NCI-H187 (cell line): ENCODE measurements around the gene NRARP.

ENCODE experiments used
- DNase-seq, 2 experiments: peaks; one replicate each; lab custom pipeline; 2025; lab: John Stamatoyannopoulos, UW

Gene NRARP

DNA sequence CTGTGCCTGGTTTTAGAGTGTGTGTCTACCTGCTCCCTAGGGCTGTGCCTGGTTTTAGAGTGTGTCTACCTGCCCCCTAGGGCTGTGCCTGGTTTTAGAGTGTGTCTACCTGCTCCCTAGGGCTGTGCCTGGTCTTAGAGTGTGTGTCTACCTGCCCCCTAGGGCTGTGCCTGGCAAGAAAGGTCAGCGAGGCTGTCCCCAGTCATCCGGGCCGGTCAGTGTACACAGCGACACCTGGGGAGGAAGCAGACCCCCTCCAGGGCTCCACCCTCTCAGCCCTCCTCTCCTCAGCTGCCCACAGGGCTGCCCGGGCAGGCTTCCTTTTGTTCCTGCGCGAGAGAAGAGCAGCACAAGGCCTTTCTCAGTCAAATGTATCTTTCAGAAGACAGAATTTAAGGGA, 4.1 kb downstream of the NRARP start:
- no peak for DNase-seq

DNA sequence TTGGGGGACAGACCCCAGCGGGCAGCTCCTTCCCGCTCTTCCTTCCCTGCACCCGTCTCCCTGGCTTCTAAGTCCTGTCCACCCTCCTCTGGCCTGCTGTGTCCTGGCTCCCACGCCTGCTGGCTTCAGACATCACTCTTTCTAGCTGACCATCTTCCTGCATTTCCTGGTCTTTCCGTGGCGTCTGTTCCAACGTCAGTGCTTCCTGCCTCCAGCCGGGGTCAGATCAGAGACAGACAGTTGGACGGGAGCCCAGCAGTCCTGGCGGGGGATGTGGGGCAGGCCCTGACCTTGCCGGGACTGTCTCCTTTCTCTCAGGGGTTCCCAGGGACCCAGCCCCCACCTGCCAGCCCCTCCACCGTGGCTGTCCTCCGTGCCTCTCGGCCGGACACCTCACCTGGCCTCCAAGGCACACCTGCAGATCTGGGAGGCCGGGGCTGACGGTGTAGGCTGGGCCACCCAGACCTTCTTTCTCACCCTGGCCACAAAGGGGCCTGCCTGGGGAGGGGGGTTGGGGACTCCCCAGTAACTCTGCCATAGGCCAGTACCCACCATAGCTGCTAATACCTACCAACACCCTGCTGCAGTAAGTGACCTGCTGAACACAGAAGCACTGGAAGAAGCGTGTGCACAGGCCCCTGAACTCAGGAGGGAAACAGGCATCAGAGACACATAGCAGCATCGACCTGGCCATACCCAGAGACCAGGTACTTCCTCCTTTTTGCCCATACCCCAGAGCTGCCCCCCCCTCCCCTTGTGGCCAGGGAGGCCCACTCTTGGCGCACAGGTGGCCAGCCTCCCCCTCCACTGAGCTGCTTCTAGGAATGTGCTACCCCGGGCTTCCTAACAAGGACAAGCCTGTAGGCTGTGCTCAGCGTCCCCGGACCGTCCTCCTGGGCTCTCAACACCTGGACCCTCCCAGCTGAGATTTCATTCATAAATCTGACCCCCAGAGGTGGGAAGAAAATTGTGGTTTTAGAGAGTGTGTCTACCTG, 5.1 kb downstream of the NRARP start:
- no peak for DNase-seq

DNA sequence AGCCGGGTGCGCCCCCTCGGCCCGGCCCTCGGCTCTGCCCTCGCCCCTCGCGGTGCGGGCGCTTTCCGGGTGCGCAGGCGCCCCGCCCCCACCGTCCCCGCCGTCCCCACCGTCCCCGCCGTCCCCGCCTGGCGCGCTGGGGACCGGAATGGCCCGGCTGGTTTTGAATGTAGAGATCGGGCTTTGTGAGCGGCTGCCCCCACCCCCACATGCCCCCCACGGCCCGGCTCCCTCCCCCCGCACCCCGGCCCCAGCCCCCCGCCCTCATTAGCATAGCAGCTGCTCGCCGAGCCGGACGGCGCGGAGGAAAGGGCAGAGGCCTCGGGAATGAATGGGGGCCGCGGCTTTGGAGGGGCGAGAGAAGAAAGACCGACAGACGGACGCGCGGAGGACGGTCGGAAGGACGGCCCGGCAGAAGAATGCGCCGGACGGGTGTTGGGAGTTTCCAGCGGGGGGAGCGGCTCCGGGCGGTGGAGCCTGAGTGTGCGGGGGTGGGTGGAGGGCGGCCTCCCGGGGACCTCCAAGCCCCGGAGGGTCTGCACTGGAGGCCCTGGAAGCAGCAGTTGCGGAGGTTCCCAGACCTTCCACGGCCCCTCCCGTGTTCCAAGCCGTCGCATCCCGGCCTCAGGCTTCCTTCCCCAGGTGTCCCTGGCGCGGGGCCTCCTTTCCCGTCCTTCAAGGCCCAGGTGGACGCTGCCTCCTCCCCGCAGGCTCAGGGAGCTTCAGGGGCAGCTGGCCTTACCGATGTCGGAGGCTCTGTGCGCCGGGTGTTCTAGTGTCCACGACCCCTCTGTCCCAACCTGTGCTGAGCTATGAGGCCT, 6.0 kb downstream of the NRARP start:
- no peak for DNase-seq

DNA sequence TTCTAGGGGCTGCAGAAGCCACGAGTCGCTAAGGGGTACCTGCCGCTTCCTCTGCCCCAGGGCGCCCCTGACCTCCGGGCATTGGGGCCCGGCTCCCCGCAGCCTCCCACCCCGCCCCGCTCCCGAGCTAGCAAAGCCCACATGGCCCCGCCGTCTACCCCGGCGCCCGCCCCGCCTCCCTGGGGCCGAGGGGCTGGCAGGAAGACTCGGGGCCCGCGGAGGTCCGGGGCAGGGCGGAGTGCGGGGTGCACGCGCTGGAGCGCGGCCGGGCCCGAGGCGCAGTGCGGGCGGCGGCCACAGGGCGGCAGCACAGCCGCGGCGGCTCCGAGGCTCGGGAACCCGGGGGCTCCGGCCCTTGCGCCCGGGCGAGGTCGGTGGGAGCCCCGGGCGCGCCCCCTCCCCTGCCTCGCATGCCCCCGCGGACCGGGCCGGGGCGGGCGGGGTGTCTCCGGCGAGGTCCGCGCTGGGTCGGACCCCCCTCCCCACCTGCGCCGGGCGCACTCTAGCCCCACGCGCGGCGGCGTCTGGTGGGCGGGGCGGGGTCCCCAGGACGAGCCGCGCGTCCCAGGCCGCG, 6.7 kb downstream of the NRARP start:
- DNase-seq: no peak

DNA sequence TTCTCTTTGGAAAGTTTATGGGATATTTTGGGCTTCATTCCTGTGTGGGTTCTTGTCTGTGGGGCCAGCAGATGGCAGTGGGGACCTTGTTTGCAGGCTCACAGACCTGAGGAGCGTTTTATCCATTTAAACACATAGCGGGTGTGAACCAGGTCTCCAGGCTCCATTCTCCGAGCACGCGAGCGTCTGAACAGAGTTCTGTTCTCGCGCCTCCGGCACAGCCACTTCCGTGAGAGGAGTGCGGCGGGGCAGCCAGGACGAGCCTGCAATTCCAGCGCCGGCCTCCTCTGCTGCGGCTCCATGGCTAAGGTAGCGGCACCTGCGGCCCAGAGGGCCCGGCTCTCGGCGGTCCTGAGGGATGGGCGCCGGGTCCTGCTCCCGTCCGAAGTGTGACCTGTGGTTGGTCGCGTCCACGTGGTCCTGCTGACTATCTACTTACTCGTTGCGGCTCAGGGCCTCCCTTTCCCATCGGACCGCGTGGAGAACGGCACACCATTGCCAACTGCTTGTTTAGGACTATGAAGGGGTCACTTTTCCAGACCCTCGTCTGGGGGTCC, 7.3 kb downstream of the NRARP start:
- DNase-seq: no peak

DNA sequence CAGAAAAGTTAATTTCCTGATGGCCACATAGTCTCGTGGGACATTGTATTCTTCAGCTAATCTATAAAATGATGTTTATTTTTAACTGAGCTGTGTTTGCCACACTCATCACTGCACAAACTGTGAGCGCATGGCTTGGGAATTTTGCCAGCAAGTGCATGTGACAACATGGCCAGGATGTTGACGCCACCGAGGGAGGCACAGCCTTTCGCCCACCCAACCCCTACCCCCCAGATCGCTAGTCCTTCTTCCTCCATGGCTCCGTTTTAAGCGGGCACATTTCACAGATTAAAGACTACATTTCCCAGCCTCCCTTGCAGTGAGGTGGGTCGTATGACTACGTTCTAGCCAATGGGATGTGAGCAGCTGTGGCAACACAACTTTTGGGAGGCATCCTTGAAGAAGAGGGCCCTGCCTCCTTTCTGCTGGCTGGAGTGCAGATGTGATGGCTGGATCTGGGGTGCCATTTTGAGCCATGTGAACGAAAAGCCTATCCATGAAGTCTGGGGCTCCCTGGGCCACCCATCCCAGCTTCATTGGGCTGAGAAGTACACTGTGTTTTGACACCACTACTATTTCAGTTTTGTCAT, 7.9 kb downstream of the NRARP start:
- no peak for DNase-seq

DNA sequence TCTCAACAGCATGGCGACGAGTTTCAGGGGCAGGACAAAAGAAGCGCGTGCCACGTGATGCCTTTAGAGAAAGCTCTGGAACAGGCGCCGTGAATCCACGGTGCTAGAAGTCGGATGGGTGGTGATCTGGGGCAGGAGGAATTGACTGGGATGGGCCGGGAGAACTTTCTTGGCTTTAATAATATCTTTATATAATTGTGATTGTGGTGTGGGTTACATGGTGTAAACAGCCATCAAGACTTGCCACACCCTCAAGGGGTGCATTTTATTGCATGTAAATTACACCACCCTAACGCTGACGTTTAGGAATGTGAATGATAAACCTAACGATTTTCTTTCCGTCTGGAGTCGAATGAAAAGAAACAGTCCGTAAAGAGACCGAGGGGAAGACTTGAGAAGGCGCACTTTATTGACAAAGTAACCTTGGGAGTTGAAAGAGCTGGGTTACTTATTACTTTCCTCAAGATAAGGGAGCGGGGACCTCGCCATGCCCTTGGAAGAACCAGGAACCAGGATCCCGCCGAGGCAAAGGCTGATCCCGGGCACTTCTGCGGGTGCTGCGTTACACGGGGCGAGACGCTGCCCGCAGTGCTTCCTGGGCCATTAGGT, 8.5 kb downstream of the NRARP start:
- DNase-seq: no peak

DNA sequence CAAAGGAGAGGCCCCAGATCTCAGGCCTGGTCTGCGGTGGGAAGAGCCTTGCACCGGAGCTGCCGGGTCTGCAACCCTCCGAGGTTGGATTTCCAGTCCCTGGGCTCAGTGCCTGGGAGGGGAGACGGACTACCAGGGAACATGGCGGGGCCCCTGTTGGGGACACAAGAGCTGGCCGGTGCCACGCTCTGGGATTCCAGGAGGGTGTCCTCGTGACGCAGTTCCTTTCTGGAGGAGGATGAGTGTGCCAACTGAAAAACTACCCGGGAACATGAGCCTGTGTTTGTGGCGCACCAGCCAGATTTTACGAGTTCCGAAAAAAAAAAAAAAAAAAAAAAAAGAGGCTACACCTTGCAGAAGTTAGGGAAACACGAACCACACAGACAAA, 9.0 kb downstream of the NRARP start:
- DNase-seq: no peak

DNA sequence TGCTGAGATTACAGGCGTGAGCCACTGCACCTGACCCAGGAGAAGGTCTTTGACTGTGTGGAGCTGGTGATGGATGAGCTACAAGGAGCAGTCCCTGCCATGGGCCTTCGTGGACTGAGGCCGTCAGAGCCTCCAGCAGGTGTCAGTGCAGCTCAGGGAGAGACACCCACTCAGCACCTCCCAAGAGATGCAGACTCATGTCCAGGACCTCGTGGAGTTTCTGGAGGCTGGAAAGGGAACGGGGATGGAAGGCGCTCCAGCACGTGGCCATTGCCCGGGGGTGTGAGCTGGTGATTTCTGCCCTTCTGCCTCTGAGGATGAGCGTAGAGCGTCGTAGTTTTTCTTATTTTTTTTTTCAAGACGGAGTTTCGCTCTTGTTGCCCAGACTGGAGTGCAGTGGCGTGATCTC, 15.1 kb downstream of the NRARP start:
- DNase-seq: no peak

DNA sequence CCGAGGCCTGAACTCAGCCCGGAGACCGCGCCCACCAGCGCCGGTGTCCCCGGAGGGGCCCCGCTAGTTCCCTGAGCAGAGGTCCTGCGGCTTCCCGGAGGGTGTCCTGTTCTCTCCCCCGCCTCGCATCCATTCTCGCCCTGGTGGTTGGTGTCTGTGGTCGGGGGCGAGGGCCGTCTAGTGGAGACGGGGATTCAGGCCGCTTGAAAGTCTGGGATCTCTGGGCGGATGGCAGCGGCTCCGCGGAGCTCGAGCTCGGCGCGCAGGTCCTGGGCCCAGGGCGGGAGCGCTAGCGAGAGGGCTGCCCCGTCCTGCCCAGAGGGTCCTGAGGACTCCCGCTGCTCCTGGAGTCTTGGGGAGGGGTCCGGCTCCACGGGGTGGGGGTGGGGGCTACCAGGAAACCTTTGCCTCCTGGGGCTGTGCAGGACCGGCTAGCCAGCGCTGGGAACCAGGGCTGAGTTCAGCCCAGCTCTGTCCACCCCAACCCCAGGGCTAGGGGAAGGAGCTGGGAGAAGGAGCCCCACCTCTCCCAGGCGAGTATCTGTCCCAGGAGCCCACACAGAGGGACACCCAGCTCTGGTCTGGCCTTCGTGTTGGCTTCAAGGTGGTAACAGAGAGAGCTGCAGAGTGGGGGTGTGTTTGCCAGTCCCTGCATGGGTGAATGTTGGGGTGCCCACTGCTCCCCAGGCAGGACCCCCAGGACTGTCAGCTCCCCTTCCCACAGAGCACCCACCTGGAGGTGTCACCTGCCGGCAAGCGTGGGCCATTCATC, 20.5 kb downstream of the NRARP start:
- DNase-seq: no peak

DNA sequence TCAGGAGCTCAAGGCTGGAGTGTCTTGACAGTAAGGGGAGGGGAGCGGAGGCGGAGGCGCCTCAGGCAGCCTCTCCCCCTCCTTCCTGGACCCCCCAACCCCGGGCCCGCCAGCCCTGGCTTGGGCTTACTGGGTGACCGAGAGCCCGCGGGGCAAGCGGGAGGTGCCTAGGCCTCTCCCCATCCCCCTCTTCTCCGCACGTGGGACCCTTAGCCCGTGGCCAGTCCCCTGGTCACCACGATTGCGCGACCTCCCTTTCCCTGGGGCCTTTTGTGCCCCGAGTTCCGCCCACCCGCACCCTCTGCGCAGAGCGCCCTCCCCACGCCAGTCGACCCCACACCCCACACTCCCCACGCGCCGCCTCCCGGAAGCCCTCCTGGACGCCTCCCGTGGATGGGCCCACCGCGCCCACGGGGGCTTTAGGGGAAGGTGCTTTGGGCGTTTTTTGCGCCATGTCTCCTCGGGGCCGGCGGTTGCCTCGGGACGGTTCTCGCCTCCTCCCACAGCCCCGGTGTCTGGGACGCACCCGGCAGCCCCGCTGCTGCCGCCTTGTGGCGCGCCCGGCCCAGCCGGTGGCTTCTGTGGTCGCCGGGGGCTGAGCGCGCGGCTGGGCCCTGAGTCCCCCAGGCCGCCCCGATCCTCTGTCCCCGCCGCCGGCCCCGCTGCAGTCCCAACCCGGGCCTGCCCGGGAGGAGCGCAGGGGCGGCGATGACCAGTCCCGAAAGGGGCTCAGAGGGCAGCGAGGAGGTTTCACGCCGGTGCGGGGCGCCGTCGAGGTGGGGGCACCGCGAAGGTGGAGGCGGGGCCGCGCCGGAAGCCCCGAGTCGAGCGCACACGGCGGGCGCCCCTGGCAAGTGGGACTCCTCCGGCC, 21.4 kb downstream of the NRARP start:
- no peak for DNase-seq

DNA sequence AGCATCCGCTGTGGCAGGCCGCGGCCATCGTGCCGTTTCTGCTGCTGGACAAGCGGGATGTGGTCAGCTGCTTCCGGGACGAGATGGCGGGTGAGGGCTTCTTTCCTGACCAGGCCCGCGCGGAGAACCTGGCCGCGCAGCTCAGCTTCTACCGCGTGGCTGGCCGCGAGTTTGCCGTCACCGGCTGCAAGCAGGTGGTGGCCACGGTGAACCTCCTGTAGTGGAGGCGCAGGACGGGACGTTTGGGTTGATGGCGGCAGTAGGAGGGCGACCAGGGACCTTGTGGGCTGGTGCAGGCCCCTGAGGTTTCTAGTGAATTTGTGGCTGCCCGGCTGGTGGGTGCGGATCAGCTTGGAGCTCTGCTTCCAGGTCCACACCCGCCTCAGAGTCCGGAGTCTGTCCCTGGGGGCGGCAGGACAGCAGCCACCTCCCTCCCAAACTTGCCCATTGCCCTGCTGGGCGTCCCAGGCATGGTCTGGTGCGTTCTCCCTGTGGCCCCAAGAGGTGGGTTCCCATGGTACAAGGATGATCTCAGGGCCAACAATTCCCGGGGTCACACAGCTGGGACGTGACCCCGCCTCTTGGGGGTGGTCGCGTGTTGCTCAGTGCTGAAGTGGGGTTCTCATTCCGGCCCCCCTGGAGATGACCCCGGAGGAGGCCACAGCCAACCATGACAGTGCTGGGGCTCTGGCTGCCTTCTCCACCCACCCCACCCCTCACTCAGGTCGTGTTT, 22.2 kb downstream of the NRARP start:
- no peak for DNase-seq

DNA sequence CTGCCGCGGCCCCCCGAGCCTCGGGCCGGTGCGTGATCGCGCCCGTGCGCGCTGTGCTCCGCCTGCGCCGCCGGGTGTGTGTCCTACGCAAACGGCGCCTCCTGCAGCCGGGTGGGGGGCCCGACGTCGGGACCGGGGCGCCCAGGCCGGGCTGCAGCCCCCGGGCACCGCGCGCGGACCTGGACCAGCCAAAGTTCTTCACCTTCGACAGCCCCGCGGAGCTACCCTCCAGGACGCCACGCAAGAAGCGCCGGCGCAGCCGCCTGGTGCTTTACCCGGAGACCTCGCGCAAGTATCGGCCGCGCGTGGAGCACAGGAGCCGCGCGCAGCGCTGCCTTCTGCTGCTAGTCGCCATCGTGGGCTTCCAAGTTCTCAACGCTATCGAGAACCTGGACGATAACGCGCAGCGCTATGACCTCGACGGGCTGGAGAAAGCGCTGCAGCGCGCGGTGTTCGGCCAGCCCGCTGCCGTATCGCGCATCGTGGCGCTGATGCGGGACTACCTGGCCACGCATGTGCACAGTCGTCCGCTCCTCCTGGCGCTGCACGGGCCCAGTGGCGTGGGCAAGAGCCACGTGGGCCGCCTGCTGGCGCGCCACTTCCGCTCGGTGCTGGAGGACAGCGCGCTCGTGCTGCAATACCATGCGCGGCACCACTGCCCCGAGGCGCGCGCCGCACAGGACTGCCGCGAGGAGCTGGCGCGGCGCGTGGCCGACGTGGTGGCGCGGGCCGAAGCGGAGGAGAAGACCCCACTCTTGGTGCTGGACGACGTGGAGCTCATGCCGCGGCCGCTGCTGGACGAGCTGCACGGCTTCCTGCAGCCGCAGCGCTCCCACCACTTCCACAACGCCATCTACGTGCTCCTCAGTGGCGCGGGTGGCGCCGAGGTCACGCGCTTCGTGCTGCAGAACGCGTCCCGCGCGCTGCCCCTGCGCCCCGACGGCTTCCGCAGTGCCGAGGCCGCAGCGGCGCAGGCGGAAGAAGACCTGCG, 23.1 kb downstream of the NRARP start:
- no peak for DNase-seq

DNA sequence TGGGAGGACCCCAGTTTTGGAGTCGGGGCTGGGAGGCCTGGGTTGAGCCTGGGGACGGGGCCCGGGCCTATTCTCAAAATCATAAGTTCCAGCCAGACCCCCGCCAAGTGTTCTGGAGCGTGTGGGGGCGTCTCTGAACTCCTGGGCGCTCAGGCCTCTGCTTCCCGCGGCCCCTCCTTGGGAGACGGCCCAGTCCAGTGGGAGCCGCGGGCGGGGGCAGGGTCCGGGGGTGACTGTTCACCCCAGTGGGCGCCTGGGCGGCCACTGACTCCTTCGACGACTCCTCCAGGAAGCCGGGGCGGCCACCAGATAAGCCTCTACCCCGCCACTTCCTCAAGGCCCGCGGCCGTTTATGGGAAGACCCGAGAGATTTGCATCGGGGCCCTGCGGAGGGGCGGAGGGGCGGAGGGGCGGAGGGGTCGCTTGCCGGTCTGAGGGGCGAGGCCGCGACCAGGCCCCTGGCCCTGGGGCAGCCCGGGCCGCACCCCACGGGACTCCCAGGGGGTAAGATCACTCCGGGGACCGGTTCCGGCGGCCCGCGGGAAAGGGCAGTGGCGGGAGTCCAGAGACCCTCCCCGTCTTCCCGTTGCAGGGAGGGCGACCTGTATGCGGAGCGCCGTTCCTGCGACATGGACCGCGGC, 23.9 kb downstream of the NRARP start:
- no peak for DNase-seq

DNA sequence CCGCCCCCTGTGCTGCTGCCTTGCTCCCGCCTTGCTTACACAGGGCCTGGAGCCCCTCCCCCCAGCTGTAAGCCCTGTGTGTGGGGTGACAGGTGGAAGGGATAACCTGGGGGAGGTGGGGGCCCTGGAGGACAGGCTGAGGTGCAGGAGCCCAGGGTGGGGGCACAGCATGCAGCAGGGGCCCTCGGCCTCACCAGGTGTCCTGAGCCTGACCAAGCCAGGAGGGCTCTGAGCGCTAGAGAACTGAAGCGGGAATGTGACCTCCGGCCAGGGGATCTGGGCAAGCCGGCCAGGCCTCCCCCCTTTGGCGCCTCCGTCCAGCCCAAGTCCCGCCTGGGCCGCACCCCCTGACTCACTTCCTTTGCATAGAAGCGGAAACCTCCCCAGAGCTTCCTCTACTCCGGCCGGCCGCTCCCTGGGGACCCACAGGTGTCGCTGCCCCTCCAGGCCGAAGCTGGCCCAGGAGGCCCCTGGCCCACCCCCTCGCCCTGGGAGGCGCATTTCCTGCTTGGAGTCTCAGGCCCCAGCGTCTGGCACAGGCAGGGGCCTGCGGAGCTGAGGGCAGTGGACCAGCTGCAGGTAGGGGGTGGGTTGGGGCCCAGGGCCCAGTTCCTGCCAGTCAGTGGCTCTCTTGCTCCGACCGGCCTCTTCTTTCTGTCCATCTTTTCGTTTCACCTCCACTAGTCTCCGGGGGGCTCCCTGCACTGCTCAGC, 24.6 kb downstream of the NRARP start, which contains the start of gene TOR4A:
Gene TOR4A, plus strand, starts transcription at position 398 of the 713 bp plus-strand sequence. CDS start 964 bp downstream, outside the sequence.
- no peak for DNase-seq
